DND-41 (cell line): ENCODE measurements around the gene CCDC150.

Experiments
- ATAC-seq: fragments of 200-7000 bp; cut with Tn5 transposase; 3 replicates; pipeline ENCODE4 v1.9.1; 2021; ENCODE audit warnings: low read depth; ENCODE audit not compliant: insufficient read depth
- DNase-seq: peaks from one replicate; pipeline ENCODE4 v3.0.0-alpha.2; 2020
- H2AFZ ChIP-seq: 2 replicates; pipeline ENCODE4 v1.6.0; 2012; ENCODE audit warnings: low read depth, low read length
- H3K27ac ChIP-seq: 2 replicates; pipeline ENCODE4 v1.5.1; 2012; ENCODE audit warnings: low read length, inconsistent platforms
- H3K27me3 ChIP-seq: fragments of 200-600 bp; sonication (generic); 2 replicates; pipeline ENCODE4 v1.6.0; 2012; ENCODE audit warnings: low read length, mild to moderate bottlenecking, inconsistent platforms; ENCODE audit not compliant: insufficient read depth, poor library complexity
- H3K36me3 ChIP-seq: 2 replicates; pipeline ENCODE4 v1.5.1; 2012; ENCODE audit warnings: low read length, inconsistent platforms; ENCODE audit not compliant: insufficient read depth
- H3K4me1 ChIP-seq: 2 replicates; pipeline ENCODE4 v1.5.1; 2012; ENCODE audit warnings: mild to moderate bottlenecking, low read length; ENCODE audit not compliant: insufficient read depth
- H3K4me2 ChIP-seq: 2 replicates; pipeline ENCODE4 v1.6.0; 2012; ENCODE audit warnings: mild to moderate bottlenecking, moderate library complexity, low read length, inconsistent platforms; ENCODE audit not compliant: insufficient read depth
- H3K4me3 ChIP-seq, 2 experiments: fragments of 200-600 bp in 1 of 2; shearing (Covaris generic) in 1 of 2; 2 replicates each; pipeline ENCODE4 v1.5.1; 2012 to 2016; ENCODE audit warnings: inconsistent platforms in 2 of 2, low read length in 2 of 2, mild to moderate bottlenecking in 2 of 2, low read depth in 1 of 2, moderate library complexity in 1 of 2
- H3K79me2 ChIP-seq: 2 replicates; pipeline ENCODE4 v1.6.0; 2012; ENCODE audit warnings: low read length, inconsistent platforms; ENCODE audit not compliant: insufficient read depth
- H3K9ac ChIP-seq: 2 replicates; pipeline ENCODE4 v1.6.0; 2012; ENCODE audit warnings: low read depth, mild to moderate bottlenecking, inconsistent platforms, low read length, moderate library complexity
- H3K9me3 ChIP-seq: 2 replicates; pipeline ENCODE4 v1.5.1; 2012; ENCODE audit warnings: low read length, moderate library complexity, mild to moderate bottlenecking, inconsistent platforms; ENCODE audit not compliant: insufficient read depth, severe bottlenecking
- H4K20me1 ChIP-seq: 2 replicates; pipeline ENCODE4 v1.6.0; 2012; ENCODE audit warnings: low read length; ENCODE audit not compliant: insufficient read depth
- CTCF ChIP-seq: IDR thresholded peaks from 2 replicates; pipeline ENCODE4 v1.5.1; 2012; ENCODE audit warnings: borderline replicate concordance, low read length, moderate library complexity, mild to moderate bottlenecking; ENCODE audit not compliant: poor library complexity, severe bottlenecking; ENCODE audit errors: extremely low read depth
- EZH2 ChIP-seq: IDR thresholded peaks from 3 replicates; pipeline ENCODE4 v1.6.1; 2012; ENCODE audit warnings: borderline replicate concordance, low read depth, mild to moderate bottlenecking, moderate library complexity, low read length, inconsistent platforms; ENCODE audit not compliant: severe bottlenecking

The CCDC150 gene

GRCh38 chr2:196613302-196613701 is 26.2 kb upstream of the CCDC150 start:
- Histone ChIP-seq H3K36me3 (no peaks in the 10 kb centered on the region), H3K4me2 (no peak overlapping the region), H3K4me3 (no peak overlapping the region), H3K4me1 (peaks cover 15% of the 10 kb centered on the region), H3K27me3 (no peaks in the 10 kb centered on the region), H3K79me2 (no peaks in the 10 kb centered on the region), H3K9ac (no peak overlapping the region), H3K9me3 (no peaks in the 10 kb centered on the region), H3K27ac (no peak overlapping the region), H2AFZ (no peak overlapping the region), H4K20me1 (no peaks in the 10 kb centered on the region)
- ATAC-seq, result no peak
- TF ChIP-seq EZH2, result no peak
- TF ChIP-seq CTCF, result no peak
- no peak for DNase-seq

- Histone ChIP-seq H3K4me3 (no peak overlapping the region), H3K4me1 (peaks cover 15% of the 10 kb centered on the region), H3K27ac (0 out of 2 replicates have a peak overlapping the region, but pooled peaks have one; percentile 2), H3K9ac (no peak overlapping the region), H3K4me2 (peak overlapping the region; percentile 22; the same call in 1 of the 2 replicates), H3K36me3 (no peaks in the 10 kb centered on the region), H3K9me3 (no peaks in the 10 kb centered on the region), H2AFZ (peak overlapping the region; percentile 63), H3K79me2 (no peaks in the 10 kb centered on the region), H3K27me3 (no peaks in the 10 kb centered on the region), H4K20me1 (no peaks in the 10 kb centered on the region)
- peak; percentile 42 for DNase-seq
- no peak for TF ChIP-seq CTCF
- no peak for TF ChIP-seq EZH2
- ATAC-seq, result peak; percentile 92
Measured at GRCh38 chr2:196617430-196617829, 22.1 kb upstream of the CCDC150 start.

- no peak for DNase-seq
- H3K4me1 ChIP-seq, result peaks cover 15% of the 10 kb centered on the region
- no peak overlapping the region for H3K27ac ChIP-seq
- no peak for ATAC-seq
- H3K79me2 ChIP-seq, result no peaks in the 10 kb centered on the region
- no peaks in the 10 kb centered on the region for H3K27me3 ChIP-seq
- peaks cover 3% of the 10 kb centered on the region for H3K9me3 ChIP-seq
- no peak overlapping the region for H3K4me3 ChIP-seq
- TF ChIP-seq CTCF (no peak), EZH2 (no peak)
- H4K20me1 ChIP-seq, result no peaks in the 10 kb centered on the region
- H3K36me3 ChIP-seq, result no peaks in the 10 kb centered on the region
- no peak overlapping the region for H2AFZ ChIP-seq
- no peak overlapping the region for H3K4me2 ChIP-seq
- H3K9ac ChIP-seq, result no peak overlapping the region
Measured at GRCh38 chr2:196618661-196619060, 20.9 kb upstream of the CCDC150 start.

- no peaks in the 10 kb centered on the region for H3K36me3 ChIP-seq
- no peaks in the 10 kb centered on the region for H4K20me1 ChIP-seq
- no peaks in the 10 kb centered on the region for H3K9me3 ChIP-seq
- H3K4me3 ChIP-seq, result no peak overlapping the region
- no peaks in the 10 kb centered on the region for H3K4me1 ChIP-seq
- ATAC-seq (no peak), DNase-seq (no peak)
- no peak overlapping the region for H2AFZ ChIP-seq
- no peaks in the 10 kb centered on the region for H3K79me2 ChIP-seq
- no peak overlapping the region for H3K27ac ChIP-seq
- no peak overlapping the region for H3K9ac ChIP-seq
- H3K4me2 ChIP-seq, result no peak overlapping the region
- no peaks in the 10 kb centered on the region for H3K27me3 ChIP-seq
- no peak for TF ChIP-seq EZH2
- no peak for TF ChIP-seq CTCF
Measured at GRCh38 chr2:196630531-196630930, 9.0 kb upstream of the CCDC150 start.
